Esophagus squamous epithelium (tissue), 5 donors: ENCODE measurements around the gene NUDT4B. TPM values are rescaled to one million over a fixed set of nuclear protein-coding genes. Genes with fewer than 3 reads are reported as not detected.
"Not testable (repeated sequence)": the region's sequence is repeated elsewhere in the genome, so short reads cannot be mapped to it uniquely, and the experiment has no call there.

Source experiments
- DNase-seq: peaks from one replicate; lab custom pipeline; 2025; lab: John Stamatoyannopoulos, UW
- H3K27ac ChIP-seq, 4 donors: fragments of 200-600 bp; sonication (generic); one replicate each; pipeline ENCODE4 v1.5.1; 2016 to 2019; ENCODE audit warnings: mild to moderate bottlenecking in 1 of 4
- H3K27me3 ChIP-seq, 4 donors: fragments of 200-600 bp; sonication (generic); 1 replicate in 3 of 4; 2 replicates in 1 of 4; pipeline versions ENCODE4 v1.5.1 to v1.6.0; 2017 to 2021; ENCODE audit warnings: antibody characterized with exemption in 1 of 4
- H3K36me3 ChIP-seq, 3 donors: fragments of 200-600 bp; sonication (generic); one replicate each; pipeline ENCODE4 v1.5.1; 2016 to 2019
- H3K4me1 ChIP-seq, 3 donors: fragments of 200-600 bp; sonication (generic); one replicate each; pipeline ENCODE4 v1.5.1; 2017 to 2019
- H3K4me3 ChIP-seq, 4 donors: fragments of 200-600 bp; sonication (generic); 1 replicate in 3 of 4; 2 replicates in 1 of 4; pipeline ENCODE4 v1.5.1; 2016 to 2019; ENCODE audit warnings: mild to moderate bottlenecking in 2 of 4, moderate library complexity in 1 of 4
- H3K9me3 ChIP-seq, 3 donors: fragments of 200-600 bp; sonication (generic); one replicate each; pipeline ENCODE4 v1.5.1; 2016 to 2019
- WGBS, 2 donors: methylation state at CpG; one replicate each; pipeline ENCODE4 v1.1.5; 2018; 5-methylcytosine and 5-hydroxymethylcytosine counted together
- intact Hi-C: fragments of 100-400 bp; cut with DNase I; formaldehyde crosslinking; loops from one replicate; pipeline ENCODE4 v1.15.0; 2022
- small RNA-seq, 4 donors: library from RNA; depleted of rRNA; stranded (forward); fragments of <200 nt; gene quantifications; one replicate each; pipeline ENCODE3, GENCODE V24; 2016
- total RNA-seq, 4 donors: library from RNA; depleted of rRNA; stranded (reverse); fragments of >200 nt; gene quantifications; one replicate each; pipeline ENCODE4 v1.1.0, GENCODE V29; 2016
- donor health status: DM: yes; HTN: yes; CAD: no.

Gene NUDT4B
- total RNA-seq, 4 donors from 2014 or later = 2.0 to 24.6 (median 14.7) TPM

GRCh38 chr1:148777649-148778048 is 29.1 kb downstream of the NUDT4B start:
- intact Hi-C loops = not testable (repeated sequence)

GRCh38 chr1:148780404-148780803 is 31.8 kb downstream of the NUDT4B start:
- H3K4me3 ChIP-seq, H3K9me3 ChIP-seq, H3K36me3 ChIP-seq, DNase-seq, intact Hi-C loops, H3K27ac ChIP-seq, H3K27me3 ChIP-seq, H3K4me1 ChIP-seq: not testable (repeated sequence)
- no CpG with 5 or more reads among the region's 1 CpG for WGBS, 2 donors

More at GRCh38 chr1:148777649-148778048, 29.1 kb downstream of the NUDT4B start:
- H3K36me3 ChIP-seq, H3K9me3 ChIP-seq, H3K4me3 ChIP-seq, H3K27me3 ChIP-seq, H3K4me1 ChIP-seq, DNase-seq, H3K27ac ChIP-seq: not testable (repeated sequence)
- WGBS, 2 donors = no CpG with 5 or more reads among the region's 1 CpG

- WGBS, 2 donors = no CpG with 5 or more reads among the region's 23 CpGs
- intact Hi-C loops = not testable (repeated sequence)
These were observed 43.0 kb downstream of the NUDT4B start for GRCh38 chr1:148791543-148792099.

GRCh38 chr1:148793762-148794332 is 45.3 kb downstream of the NUDT4B start:
- H3K27ac ChIP-seq, H3K9me3 ChIP-seq, intact Hi-C loops, H3K4me1 ChIP-seq, H3K36me3 ChIP-seq, DNase-seq, H3K4me3 ChIP-seq, H3K27me3 ChIP-seq: not testable (repeated sequence)
- no CpG with 5 or more reads among the region's 4 CpGs for WGBS, 2 donors

More at GRCh38 chr1:148791543-148792099, 43.0 kb downstream of the NUDT4B start:
- H3K27ac ChIP-seq, H3K36me3 ChIP-seq, DNase-seq, H3K4me3 ChIP-seq, H3K27me3 ChIP-seq, H3K4me1 ChIP-seq, H3K9me3 ChIP-seq: not testable (repeated sequence)

Small RNA genes within 50 kb of the gene (small RNA-seq; reads per million reads assigned to genes)
- 0 reads per million in 4 donors for gene RNU6-1171P

Other genes starting within 250 kb of the NUDT4B start
- 10 to 100 TPM; 18.0 to 36.4 (median 26.1) TPM for gene NBPF14, start 152.8 kb upstream of the NUDT4B start, total RNA-seq
- 10 to 100 TPM; 16.3 to 45.6 (median 21.7) TPM for gene PDE4DIP, start 95.7 kb downstream of the NUDT4B start, total RNA-seq